Natural killer cell (primary cell): ENCODE data around the gene CCDC17. TPM values are rescaled to one million over a fixed set of nuclear protein-coding genes. Genes with fewer than 3 reads are reported as not detected.

Source experiments
- ATAC-seq, 3 donors: fragments of 150-1000 bp in 2 of 3; fragments of 200-7000 bp in 1 of 3; cut with Tn5 transposase; 1 replicate in 1 of 3; 2 replicates in 2 of 3; pipeline ENCODE4 v1.10.0; 2021; ENCODE audit warnings: mild to moderate bottlenecking in 2 of 3, moderate library complexity in 2 of 3
- DNase-seq, 2 donors: peaks; one replicate each; pipeline versions ENCODE4 v3.0.0 to v3.0.0-alpha.2; 2013 to 2021; ENCODE audit warnings: mixed read lengths in 1 of 2
- H3K27ac ChIP-seq: one replicate; pipeline ENCODE4 v1.5.1; 2013; ENCODE audit warnings: mild to moderate bottlenecking, low read length
- H3K27me3 ChIP-seq: one replicate; pipeline ENCODE4 v1.6.1; 2013; ENCODE audit warnings: low read length; ENCODE audit not compliant: control insufficient read depth, insufficient read depth
- H3K36me3 ChIP-seq: one replicate; pipeline ENCODE4 v1.6.1; 2013; ENCODE audit warnings: low read length; ENCODE audit not compliant: control insufficient read depth, insufficient read depth
- H3K4me1 ChIP-seq: one replicate; pipeline ENCODE4 v1.6.1; 2013; ENCODE audit warnings: low read length; ENCODE audit not compliant: control insufficient read depth, insufficient read depth
- H3K4me3 ChIP-seq: one replicate; pipeline ENCODE4 v1.5.1; 2013; ENCODE audit warnings: low read length
- H3K9me3 ChIP-seq: one replicate; pipeline ENCODE4 v1.6.1; 2013; ENCODE audit warnings: low read length; ENCODE audit not compliant: control insufficient read depth, insufficient read depth
- H3K27ac Mint-ChIP-seq, 2 donors: one replicate each; pipeline ENCODE4 v1.8.0; 2022; ENCODE audit warnings: mild to moderate bottlenecking in 2 of 2, mixed read lengths in 2 of 2, moderate library complexity in 1 of 2
- H3K27me3 Mint-ChIP-seq, 2 donors: one replicate each; pipeline ENCODE4 v1.8.0; 2022; ENCODE audit warnings: low read depth in 2 of 2, mixed read lengths in 2 of 2
- H3K36me3 Mint-ChIP-seq: one replicate; pipeline ENCODE4 v1.8.0; 2022; ENCODE audit warnings: mixed read lengths
- H3K4me1 Mint-ChIP-seq, 2 donors: one replicate each; pipeline ENCODE4 v1.8.0; 2022; ENCODE audit warnings: mixed read lengths in 2 of 2
- H3K4me3 Mint-ChIP-seq: one replicate; pipeline ENCODE4 v1.8.0; 2022; ENCODE audit warnings: mild to moderate bottlenecking, moderate library complexity, mixed read lengths
- H3K9me3 Mint-ChIP-seq, 2 donors: one replicate each; pipeline ENCODE4 v1.8.0; 2022; ENCODE audit warnings: mixed read lengths in 2 of 2
- CTCF ChIP-seq: fragments of 200-600 bp; IDR thresholded peaks from one replicate; pipeline ENCODE4 v1.8.0; 2022; ENCODE audit warnings: antibody characterized with exemption
- WGBS: methylation state at CpG from one replicate; pipeline ENCODE4 v1.1.7; 2013; ENCODE audit warnings: missing lambda C conversion rate; ENCODE audit not compliant: insufficient coverage; 5-methylcytosine and 5-hydroxymethylcytosine counted together
- intact Hi-C: fragments of 100-400 bp; cut with micrococcal nuclease; formaldehyde crosslinking; loops from one replicate; pipeline ENCODE4 v1.14.2; 2022
- total RNA-seq, 4 donors: library from RNA; stranded (reverse); fragments of 120-200 nt in 1 of 4; gene quantifications; one replicate each; pipeline versions ENCODE4 v1.2.3 to v1.2.4, GENCODE V29; 2013 to 2022

CCDC17 gene
- total RNA-seq, 3 donors from 2014 or later (not counting 1 experiment from before 2014, with no cell fraction given), result 2.9 to 4.5 (median 3.3) TPM

GRCh38 chr1:45640293-45640692, 16.4 kb upstream of the CCDC17 start:
- Histone ChIP-seq H3K9me3 (no peaks in the 10 kb centered on the region), H3K4me3 (no peak overlapping the region), H3K27me3 (no peaks in the 10 kb centered on the region), H3K27ac (no peak overlapping the region), H3K4me1 (no peaks in the 10 kb centered on the region), H3K36me3 (peaks cover 66% of the 10 kb centered on the region)
- Mint-ChIP-seq H3K27me3 (no peaks in the 10 kb centered on the region), H3K4me1 (peaks cover 0 to 10% of the 10 kb centered on the region in 2 donors), H3K4me3 (no peak overlapping the region), H3K36me3 (peaks cover 14% of the 10 kb centered on the region), H3K9me3 (no peaks in the 10 kb centered on the region), H3K27ac (no peak overlapping the region)
- intact Hi-C loops, result no loop called here
- TF ChIP-seq CTCF, result no peak
- 94% methylated on average over 1 of the region's 1 CpG for WGBS
- no peak for ATAC-seq
- DNase-seq, result no peak

- DNase-seq (no peak), ATAC-seq (no peak)
- Mint-ChIP-seq H3K27me3 (no peaks in the 10 kb centered on the region), H3K27ac (no peak overlapping the region), H3K4me3 (no peak overlapping the region), H3K36me3 (peaks cover 11% of the 10 kb centered on the region), H3K4me1 (no peaks in the 10 kb centered on the region), H3K9me3 (no peaks in the 10 kb centered on the region)
- WGBS, result no CpG with 5 or more reads among the region's 1 CpG
- Histone ChIP-seq H3K4me1 (no peaks in the 10 kb centered on the region), H3K9me3 (no peaks in the 10 kb centered on the region), H3K36me3 (peaks cover 86% of the 10 kb centered on the region), H3K27me3 (no peaks in the 10 kb centered on the region), H3K4me3 (no peak overlapping the region), H3K27ac (no peak overlapping the region)
- no peak for TF ChIP-seq CTCF
- intact Hi-C loops, result no loop called here
Observed at GRCh38 chr1:45635211-45635610, 11.4 kb upstream of the CCDC17 start.

- no peak for ATAC-seq
- intact Hi-C loops, result no loop called here
- H3K4me3 Mint-ChIP-seq, result no peak overlapping the region
- no peak overlapping the region for H3K4me3 ChIP-seq
- no peaks in the 10 kb centered on the region for H3K27me3 Mint-ChIP-seq
- no peaks in the 10 kb centered on the region for H3K9me3 Mint-ChIP-seq
- TF ChIP-seq CTCF, result no peak
- DNase-seq, result no peak
- H3K9me3 ChIP-seq, result no peaks in the 10 kb centered on the region
- H3K36me3 ChIP-seq, result peaks cover 79% of the 10 kb centered on the region
- H3K4me1 ChIP-seq, result no peaks in the 10 kb centered on the region
- no peaks in the 10 kb centered on the region for H3K27me3 ChIP-seq
- peak overlapping the region; percentile 23 to 45 for H3K27ac Mint-ChIP-seq
- H3K4me1 Mint-ChIP-seq, result no peaks in the 10 kb centered on the region
- 79% methylated on average over 1 of the region's 1 CpG for WGBS
- no peak overlapping the region for H3K27ac ChIP-seq
- H3K36me3 Mint-ChIP-seq, result peaks cover 11% of the 10 kb centered on the region
Observed at GRCh38 chr1:45630429-45630828, 6.6 kb upstream of the CCDC17 start.

GRCh38 chr1:45629035-45629434, 5.2 kb upstream of the CCDC17 start:
- no peak for ATAC-seq
- no peak for DNase-seq
- peaks cover 11% of the 10 kb centered on the region for H3K36me3 Mint-ChIP-seq
- no peaks in the 10 kb centered on the region for H3K27me3 Mint-ChIP-seq
- Histone ChIP-seq H3K36me3 (peaks cover 72% of the 10 kb centered on the region), H3K4me1 (no peaks in the 10 kb centered on the region), H3K4me3 (no peak overlapping the region), H3K9me3 (no peaks in the 10 kb centered on the region), H3K27ac (no peak overlapping the region), H3K27me3 (no peaks in the 10 kb centered on the region)
- intact Hi-C loops, result no loop called here
- no peaks in the 10 kb centered on the region for H3K9me3 Mint-ChIP-seq
- no peaks in the 10 kb centered on the region for H3K4me1 Mint-ChIP-seq
- TF ChIP-seq CTCF, result no peak
- H3K4me3 Mint-ChIP-seq, result no peak overlapping the region
- H3K27ac Mint-ChIP-seq, result no peak overlapping the region
